Ishikawa (cell line): Measurements from ENCODE around the gene APOA5.

Source experiments
- CEBPB ChIP-seq: IDR thresholded peaks from 2 replicates; pipeline ENCODE4 v1.6.1; 2012
- EGR1 ChIP-seq: IDR thresholded peaks from 2 replicates; pipeline ENCODE4 v1.6.1; 2012
- EP300 ChIP-seq: IDR thresholded peaks from 2 replicates; pipeline ENCODE4 v1.6.1; 2012; ENCODE audit warnings: borderline replicate concordance
- FOXM1 ChIP-seq: IDR thresholded peaks from 2 replicates; pipeline ENCODE4 v1.6.1; 2012; ENCODE audit warnings: low read depth, borderline replicate concordance
- NFIC ChIP-seq: IDR thresholded peaks from 2 replicates; pipeline ENCODE4 v1.6.1; 2012
- RAD21 ChIP-seq: IDR thresholded peaks from 2 replicates; pipeline ENCODE4 v1.6.1; 2012; ENCODE audit warnings: low read depth
- TAF1 ChIP-seq: IDR thresholded peaks from 2 replicates; pipeline ENCODE4 v1.6.1; 2012; ENCODE audit warnings: low read depth, mild to moderate bottlenecking
- TCF12 ChIP-seq: IDR thresholded peaks from 2 replicates; pipeline ENCODE4 v1.6.1; 2012; ENCODE audit warnings: low read depth
- TEAD4 ChIP-seq: IDR thresholded peaks from 2 replicates; pipeline ENCODE4 v1.6.1; 2012
- YY1 ChIP-seq: IDR thresholded peaks from 2 replicates; pipeline ENCODE4 v1.6.1; 2012; ENCODE audit warnings: low read depth
- TF ChIP-seq, protein P1 (sequence below): IDR thresholded peaks from 2 replicates; pipeline ENCODE4 v1.6.1; 2012; ENCODE audit warnings: low read depth, mild to moderate bottlenecking
- TF ChIP-seq, protein P2 (sequence below): IDR thresholded peaks from 2 replicates; pipeline ENCODE4 v1.6.1; 2012
- TF ChIP-seq, protein P3 (sequence below): IDR thresholded peaks from 2 replicates; pipeline ENCODE4 v1.6.1; 2012

DNA sequence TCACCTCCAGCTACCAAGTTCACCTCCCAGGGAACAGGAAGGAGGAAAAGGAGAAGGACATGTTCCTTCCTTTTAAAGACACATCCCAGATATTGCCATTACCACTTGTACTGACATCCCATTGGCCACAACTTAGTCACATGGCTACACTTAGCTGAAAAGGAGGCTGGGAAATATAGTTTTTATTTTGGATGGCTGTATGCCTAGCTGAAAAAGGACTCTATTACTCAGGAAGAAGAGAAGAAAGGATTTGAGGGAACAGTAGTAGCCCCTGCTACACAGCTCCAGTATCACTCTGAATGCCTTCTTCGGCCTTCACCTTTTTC lies 2.1 kb upstream of the APOA5 start:
- no peak for TF ChIP-seq EGR1
- TF ChIP-seq, protein P1, sequence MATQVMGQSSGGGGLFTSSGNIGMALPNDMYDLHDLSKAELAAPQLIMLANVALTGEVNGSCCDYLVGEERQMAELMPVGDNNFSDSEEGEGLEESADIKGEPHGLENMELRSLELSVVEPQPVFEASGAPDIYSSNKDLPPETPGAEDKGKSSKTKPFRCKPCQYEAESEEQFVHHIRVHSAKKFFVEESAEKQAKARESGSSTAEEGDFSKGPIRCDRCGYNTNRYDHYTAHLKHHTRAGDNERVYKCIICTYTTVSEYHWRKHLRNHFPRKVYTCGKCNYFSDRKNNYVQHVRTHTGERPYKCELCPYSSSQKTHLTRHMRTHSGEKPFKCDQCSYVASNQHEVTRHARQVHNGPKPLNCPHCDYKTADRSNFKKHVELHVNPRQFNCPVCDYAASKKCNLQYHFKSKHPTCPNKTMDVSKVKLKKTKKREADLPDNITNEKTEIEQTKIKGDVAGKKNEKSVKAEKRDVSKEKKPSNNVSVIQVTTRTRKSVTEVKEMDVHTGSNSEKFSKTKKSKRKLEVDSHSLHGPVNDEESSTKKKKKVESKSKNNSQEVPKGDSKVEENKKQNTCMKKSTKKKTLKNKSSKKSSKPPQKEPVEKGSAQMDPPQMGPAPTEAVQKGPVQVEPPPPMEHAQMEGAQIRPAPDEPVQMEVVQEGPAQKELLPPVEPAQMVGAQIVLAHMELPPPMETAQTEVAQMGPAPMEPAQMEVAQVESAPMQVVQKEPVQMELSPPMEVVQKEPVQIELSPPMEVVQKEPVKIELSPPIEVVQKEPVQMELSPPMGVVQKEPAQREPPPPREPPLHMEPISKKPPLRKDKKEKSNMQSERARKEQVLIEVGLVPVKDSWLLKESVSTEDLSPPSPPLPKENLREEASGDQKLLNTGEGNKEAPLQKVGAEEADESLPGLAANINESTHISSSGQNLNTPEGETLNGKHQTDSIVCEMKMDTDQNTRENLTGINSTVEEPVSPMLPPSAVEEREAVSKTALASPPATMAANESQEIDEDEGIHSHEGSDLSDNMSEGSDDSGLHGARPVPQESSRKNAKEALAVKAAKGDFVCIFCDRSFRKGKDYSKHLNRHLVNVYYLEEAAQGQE: no peak
- no peak for TF ChIP-seq NFIC
- TF ChIP-seq TCF12: no peak
- TF ChIP-seq TAF1: no peak
- TF ChIP-seq, protein P2, sequence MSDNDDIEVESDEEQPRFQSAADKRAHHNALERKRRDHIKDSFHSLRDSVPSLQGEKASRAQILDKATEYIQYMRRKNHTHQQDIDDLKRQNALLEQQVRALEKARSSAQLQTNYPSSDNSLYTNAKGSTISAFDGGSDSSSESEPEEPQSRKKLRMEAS: no peak
- no peak for TF ChIP-seq FOXM1
- TF ChIP-seq RAD21: no peak
- TF ChIP-seq CEBPB: no peak
- TF ChIP-seq, protein P3, sequence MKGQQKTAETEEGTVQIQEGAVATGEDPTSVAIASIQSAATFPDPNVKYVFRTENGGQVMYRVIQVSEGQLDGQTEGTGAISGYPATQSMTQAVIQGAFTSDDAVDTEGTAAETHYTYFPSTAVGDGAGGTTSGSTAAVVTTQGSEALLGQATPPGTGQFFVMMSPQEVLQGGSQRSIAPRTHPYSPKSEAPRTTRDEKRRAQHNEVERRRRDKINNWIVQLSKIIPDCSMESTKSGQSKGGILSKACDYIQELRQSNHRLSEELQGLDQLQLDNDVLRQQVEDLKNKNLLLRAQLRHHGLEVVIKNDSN: peak; percentile 87
- TF ChIP-seq YY1: no peak
- no peak for TF ChIP-seq TEAD4
- no peak for TF ChIP-seq EP300
